KMS-11 (cell line): ENCODE data around the gene ABT1.

Experiments used
- H2AFZ ChIP-seq: fragments of 200-600 bp; sonication (generic); 2 replicates; pipeline ENCODE4 v1.6.1; 2016; ENCODE audit warnings: antibody characterized with exemption, mixed run types, low read depth
- H3K27ac ChIP-seq: fragments of 200-600 bp; sonication (generic); 2 replicates; pipeline ENCODE4 v1.6.1; 2016; ENCODE audit warnings: mild to moderate bottlenecking, mixed run types
- H3K27me3 ChIP-seq: fragments of 200-600 bp; sonication (generic); 2 replicates; pipeline ENCODE4 v1.6.1; 2017; ENCODE audit warnings: mild to moderate bottlenecking, low read depth, mixed run types, moderate library complexity; ENCODE audit not compliant: insufficient read depth
- H3K36me3 ChIP-seq: fragments of 200-600 bp; sonication (generic); 2 replicates; pipeline ENCODE4 v1.6.1; 2017; ENCODE audit warnings: mild to moderate bottlenecking, mixed run types; ENCODE audit not compliant: insufficient read depth
- H3K4me1 ChIP-seq: fragments of 200-600 bp; sonication (generic); 2 replicates; pipeline ENCODE4 v1.6.1; 2016; ENCODE audit warnings: mild to moderate bottlenecking, low read depth, mixed run types; ENCODE audit not compliant: poor library complexity, severe bottlenecking
- H3K4me2 ChIP-seq: fragments of 200-600 bp; sonication (generic); 2 replicates; pipeline ENCODE4 v1.7.0; 2016; ENCODE audit warnings: mild to moderate bottlenecking, mixed run types
- H3K4me3 ChIP-seq: fragments of 200-600 bp; sonication (generic); IDR thresholded peaks from 2 replicates; pipeline ENCODE4 v1.6.1; 2017; ENCODE audit warnings: low read depth, low read length, mixed read lengths; ENCODE audit not compliant: insufficient read depth
- H3K79me2 ChIP-seq: fragments of 200-600 bp; sonication (generic); 2 replicates; pipeline ENCODE4 v1.6.1; 2016; ENCODE audit warnings: low read depth, mixed run types; ENCODE audit not compliant: insufficient read depth
- H3K9ac ChIP-seq: fragments of 200-600 bp; sonication (generic); 2 replicates; pipeline ENCODE4 v1.6.1; 2016; ENCODE audit warnings: mild to moderate bottlenecking, mixed run types
- H4K20me1 ChIP-seq: fragments of 200-600 bp; sonication (generic); 2 replicates; pipeline ENCODE4 v1.6.1; 2016; ENCODE audit warnings: mild to moderate bottlenecking, mixed run types; ENCODE audit not compliant: insufficient read depth
- TF ChIP-seq, protein P1 (sequence below): fragments of 200-600 bp; sonication (generic); conservative IDR thresholded peaks from 2 replicates; pipeline ENCODE4 v1.6.1; 2017; ENCODE audit warnings: low read depth, mild to moderate bottlenecking, antibody characterized with exemption, low read length, moderate library complexity, mixed read lengths

The ABT1 gene

DNA sequence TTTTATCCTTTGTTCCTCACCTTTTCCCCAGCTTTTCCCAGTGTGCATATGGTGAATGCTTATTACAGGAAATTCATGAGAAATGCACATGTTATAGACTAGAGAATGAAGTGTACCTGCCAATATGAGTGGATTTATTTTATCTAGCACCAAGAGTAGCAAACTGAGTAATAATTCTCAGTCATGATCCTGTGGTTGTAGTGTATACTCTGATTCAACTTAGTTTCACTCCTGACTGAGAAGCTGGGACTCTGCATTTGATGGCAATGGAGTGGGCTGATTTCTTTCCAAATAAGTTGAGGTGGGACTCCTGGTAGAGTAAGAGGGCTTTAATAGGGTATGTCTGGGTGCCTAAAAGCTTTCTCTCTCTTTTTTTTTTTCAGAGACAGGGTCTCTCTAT lies 4.0 kb downstream of the ABT1 start:
- no peak overlapping the region for H3K4me3 ChIP-seq
- H3K9ac ChIP-seq, result no peak overlapping the region
- no peak overlapping the region for H2AFZ ChIP-seq
- H3K36me3 ChIP-seq, result no peaks in the 10 kb centered on the region
- H3K4me2 ChIP-seq, result no peak overlapping the region
- no peak overlapping the region for H3K27ac ChIP-seq
- no peaks in the 10 kb centered on the region for H4K20me1 ChIP-seq
- TF ChIP-seq, protein P1, sequence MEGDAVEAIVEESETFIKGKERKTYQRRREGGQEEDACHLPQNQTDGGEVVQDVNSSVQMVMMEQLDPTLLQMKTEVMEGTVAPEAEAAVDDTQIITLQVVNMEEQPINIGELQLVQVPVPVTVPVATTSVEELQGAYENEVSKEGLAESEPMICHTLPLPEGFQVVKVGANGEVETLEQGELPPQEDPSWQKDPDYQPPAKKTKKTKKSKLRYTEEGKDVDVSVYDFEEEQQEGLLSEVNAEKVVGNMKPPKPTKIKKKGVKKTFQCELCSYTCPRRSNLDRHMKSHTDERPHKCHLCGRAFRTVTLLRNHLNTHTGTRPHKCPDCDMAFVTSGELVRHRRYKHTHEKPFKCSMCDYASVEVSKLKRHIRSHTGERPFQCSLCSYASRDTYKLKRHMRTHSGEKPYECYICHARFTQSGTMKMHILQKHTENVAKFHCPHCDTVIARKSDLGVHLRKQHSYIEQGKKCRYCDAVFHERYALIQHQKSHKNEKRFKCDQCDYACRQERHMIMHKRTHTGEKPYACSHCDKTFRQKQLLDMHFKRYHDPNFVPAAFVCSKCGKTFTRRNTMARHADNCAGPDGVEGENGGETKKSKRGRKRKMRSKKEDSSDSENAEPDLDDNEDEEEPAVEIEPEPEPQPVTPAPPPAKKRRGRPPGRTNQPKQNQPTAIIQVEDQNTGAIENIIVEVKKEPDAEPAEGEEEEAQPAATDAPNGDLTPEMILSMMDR, result no peak
- peaks cover 20% of the 10 kb centered on the region for H3K4me1 ChIP-seq
- no peaks in the 10 kb centered on the region for H3K27me3 ChIP-seq
- H3K79me2 ChIP-seq, result peaks cover 16% of the 10 kb centered on the region

DNA sequence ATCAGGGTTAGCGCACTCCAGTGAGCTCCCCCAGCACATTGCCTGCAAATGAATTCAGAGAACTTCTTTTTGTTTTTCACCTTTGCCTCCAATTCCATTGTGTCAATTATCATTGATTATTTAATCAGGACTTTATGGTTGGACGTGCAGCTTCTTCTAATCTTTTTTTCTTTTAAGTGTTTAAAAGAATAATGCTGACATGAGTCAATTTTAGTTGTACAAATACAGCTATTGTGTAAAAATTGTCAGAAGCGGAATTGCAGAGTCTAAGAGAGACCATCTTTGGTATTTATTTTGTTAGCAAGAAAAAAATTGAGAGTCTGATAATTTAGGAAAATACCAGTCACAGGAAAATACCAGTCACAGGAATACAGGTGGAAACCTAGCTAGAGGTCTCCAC lies 5.5 kb downstream of the ABT1 start:
- Histone ChIP-seq H3K79me2 (peaks cover 11% of the 10 kb centered on the region), H3K9ac (no peak overlapping the region), H3K27me3 (no peaks in the 10 kb centered on the region), H3K4me1 (peaks cover 24% of the 10 kb centered on the region), H3K36me3 (no peaks in the 10 kb centered on the region), H2AFZ (no peak overlapping the region), H3K4me2 (no peak overlapping the region), H3K27ac (no peak overlapping the region), H3K4me3 (no peak overlapping the region), H4K20me1 (no peaks in the 10 kb centered on the region)
- TF ChIP-seq, protein P1, result no peak

DNA sequence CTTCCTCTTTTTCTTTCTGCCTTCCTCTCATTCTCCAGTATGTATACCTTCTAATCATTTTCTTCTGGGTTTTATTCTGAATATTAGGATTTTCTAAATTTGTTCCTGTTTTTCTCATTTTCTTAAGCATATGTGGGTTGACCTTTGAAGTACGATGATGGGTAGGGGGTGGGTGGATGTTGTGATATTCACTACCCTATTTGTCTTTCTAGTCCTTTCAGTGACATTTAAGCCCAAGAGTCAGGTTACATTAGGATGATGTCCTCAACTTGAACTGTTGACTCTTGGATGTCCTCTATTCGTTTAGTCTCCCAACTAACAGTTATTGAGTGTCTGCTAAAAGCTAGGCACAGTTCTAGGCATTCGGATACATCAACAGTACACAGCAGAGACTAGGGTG lies 7.3 kb downstream of the ABT1 start:
- H3K36me3 ChIP-seq, result no peaks in the 10 kb centered on the region
- no peak overlapping the region for H3K4me2 ChIP-seq
- no peak overlapping the region for H3K9ac ChIP-seq
- TF ChIP-seq, protein P1, result no peak
- no peaks in the 10 kb centered on the region for H3K27me3 ChIP-seq
- H3K4me3 ChIP-seq, result no peak overlapping the region
- H4K20me1 ChIP-seq, result no peaks in the 10 kb centered on the region
- H2AFZ ChIP-seq, result no peak overlapping the region
- no peaks in the 10 kb centered on the region for H3K79me2 ChIP-seq
- no peak overlapping the region for H3K27ac ChIP-seq
- peaks cover 25% of the 10 kb centered on the region for H3K4me1 ChIP-seq

DNA sequence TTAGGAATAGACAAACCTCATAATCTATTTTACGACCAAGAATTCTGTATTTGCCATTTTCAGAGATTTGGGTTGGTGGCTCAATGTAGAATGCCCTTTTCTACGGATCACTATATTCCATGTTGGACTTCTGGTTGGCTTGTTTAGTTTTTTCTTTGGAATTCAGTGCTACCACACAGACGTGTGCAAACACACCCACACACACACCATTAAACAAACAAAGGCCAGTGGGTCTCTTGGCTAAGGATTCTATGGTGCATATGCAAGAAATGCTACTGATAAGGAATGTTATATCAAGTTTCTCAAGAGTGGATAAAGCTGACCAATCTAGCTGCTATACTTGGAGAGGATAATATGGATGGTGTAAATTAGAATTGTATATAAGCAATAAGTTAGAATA lies 8.0 kb downstream of the ABT1 start:
- Histone ChIP-seq H3K27ac (no peak overlapping the region), H3K4me3 (no peak overlapping the region), H3K36me3 (no peaks in the 10 kb centered on the region), H3K9ac (no peak overlapping the region), H4K20me1 (no peaks in the 10 kb centered on the region), H3K27me3 (no peaks in the 10 kb centered on the region), H2AFZ (no peak overlapping the region), H3K4me2 (no peak overlapping the region), H3K79me2 (no peaks in the 10 kb centered on the region), H3K4me1 (peaks cover 17% of the 10 kb centered on the region)
- TF ChIP-seq, protein P1, result no peak
